ENCODE measurements around the gene SNRPB2. TPM values are rescaled to one million over a fixed set of nuclear protein-coding genes. Genes with fewer than 3 reads are reported as not detected.

SNRPB2 gene
- total and polyA plus RNA-seq, 9 of the 15 experiments (the other 6 are each of a cell fraction or from before 2014, with no cell fraction given): 40.0 to 131 (median 89.4) TPM

DNA sequence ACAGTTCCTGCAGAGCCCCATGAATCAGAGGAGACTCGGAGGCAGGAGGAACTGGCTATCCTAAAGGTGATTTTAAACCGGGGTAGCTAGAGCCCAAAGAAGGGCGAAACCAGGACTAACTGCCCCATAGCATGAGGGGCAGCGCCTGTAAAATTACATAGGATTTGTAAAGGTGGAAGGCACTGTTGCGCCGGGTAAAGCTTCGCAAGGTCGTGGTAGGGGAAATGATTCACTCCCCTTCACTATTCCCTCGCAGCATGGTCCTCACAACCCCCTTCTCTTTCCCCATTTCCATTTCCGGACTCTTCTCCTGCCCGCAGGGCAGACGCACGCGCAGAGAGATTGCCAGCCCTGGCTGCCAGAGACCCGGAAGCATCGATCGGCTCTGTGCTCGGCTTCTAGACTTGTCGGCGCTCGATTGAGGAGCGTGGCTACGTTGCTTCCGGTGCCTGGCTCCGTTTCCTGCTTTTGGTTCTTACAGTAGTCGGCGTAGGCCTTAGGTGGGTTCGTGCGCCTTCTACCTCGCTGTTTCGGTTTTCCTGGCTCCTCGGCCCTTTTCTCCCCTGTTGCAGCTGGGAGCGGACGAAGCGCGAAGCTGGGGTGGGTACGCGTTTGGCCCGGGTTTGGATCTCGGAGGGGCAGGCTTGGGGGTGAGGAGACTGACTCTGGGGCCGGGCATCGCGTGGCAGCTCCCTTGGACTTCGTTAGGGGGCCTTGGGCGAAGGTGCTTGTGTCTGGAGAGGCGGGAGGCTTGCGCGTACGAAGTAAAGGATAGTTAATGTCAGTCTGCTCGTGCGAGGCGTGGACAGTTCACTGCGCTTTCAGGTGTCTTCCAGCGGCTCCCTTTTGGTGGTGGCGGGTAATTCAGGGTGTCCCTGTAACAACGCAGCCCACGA is at the start of gene SNRPB2 (continued):
- TF ChIP-seq ZNF318 (IDR thresholded peaks at IDR 0.05; ENCODE audit: borderline replicate concordance in 1 of 2, low read depth in 1 of 2): no peak
- no peak for TF ChIP-seq LEF1 (IDR thresholded peaks at IDR 0.05)
- TF ChIP-seq, protein P1, sequence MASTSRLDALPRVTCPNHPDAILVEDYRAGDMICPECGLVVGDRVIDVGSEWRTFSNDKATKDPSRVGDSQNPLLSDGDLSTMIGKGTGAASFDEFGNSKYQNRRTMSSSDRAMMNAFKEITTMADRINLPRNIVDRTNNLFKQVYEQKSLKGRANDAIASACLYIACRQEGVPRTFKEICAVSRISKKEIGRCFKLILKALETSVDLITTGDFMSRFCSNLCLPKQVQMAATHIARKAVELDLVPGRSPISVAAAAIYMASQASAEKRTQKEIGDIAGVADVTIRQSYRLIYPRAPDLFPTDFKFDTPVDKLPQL (IDR thresholded peaks at IDR 0.05; ENCODE audit: extremely low read depth, insufficient read length): no peak
- no peak for TF ChIP-seq SRSF1 (IDR thresholded peaks at IDR 0.05; ENCODE audit: low read depth, low read length)
- no peak for TF ChIP-seq THAP7 (CRISPR knock-in tag; IDR thresholded peaks at IDR 0.05)
- TF ChIP-seq ZNF699 (CRISPR knock-in tag; IDR thresholded peaks at IDR 0.05; ENCODE audit: insufficient replicate concordance): no peak
- no peak for TF ChIP-seq SLC30A9 (CRISPR knock-in tag; IDR thresholded peaks at IDR 0.05)
- TF ChIP-seq HOXB6 (CRISPR knock-in tag; IDR thresholded peaks at IDR 0.05; ENCODE audit: borderline replicate concordance): no peak

Measured in K562 (cell line).